Measurements from ENCODE around the gene SLC6A2.
"Not testable (repeated sequence)": the region's sequence is repeated elsewhere in the genome, so short reads cannot be mapped to it uniquely, and the experiment has no call there.

The SLC6A2 gene

GRCh38 chr16:55655897-55656681 lies at the start of gene SLC6A2:
TSS of gene SLC6A2 (plus strand) at chr16:55655988. CDS start at chr16:55656695, 707 bp downstream.
- DNase-seq: no peak

DNA sequence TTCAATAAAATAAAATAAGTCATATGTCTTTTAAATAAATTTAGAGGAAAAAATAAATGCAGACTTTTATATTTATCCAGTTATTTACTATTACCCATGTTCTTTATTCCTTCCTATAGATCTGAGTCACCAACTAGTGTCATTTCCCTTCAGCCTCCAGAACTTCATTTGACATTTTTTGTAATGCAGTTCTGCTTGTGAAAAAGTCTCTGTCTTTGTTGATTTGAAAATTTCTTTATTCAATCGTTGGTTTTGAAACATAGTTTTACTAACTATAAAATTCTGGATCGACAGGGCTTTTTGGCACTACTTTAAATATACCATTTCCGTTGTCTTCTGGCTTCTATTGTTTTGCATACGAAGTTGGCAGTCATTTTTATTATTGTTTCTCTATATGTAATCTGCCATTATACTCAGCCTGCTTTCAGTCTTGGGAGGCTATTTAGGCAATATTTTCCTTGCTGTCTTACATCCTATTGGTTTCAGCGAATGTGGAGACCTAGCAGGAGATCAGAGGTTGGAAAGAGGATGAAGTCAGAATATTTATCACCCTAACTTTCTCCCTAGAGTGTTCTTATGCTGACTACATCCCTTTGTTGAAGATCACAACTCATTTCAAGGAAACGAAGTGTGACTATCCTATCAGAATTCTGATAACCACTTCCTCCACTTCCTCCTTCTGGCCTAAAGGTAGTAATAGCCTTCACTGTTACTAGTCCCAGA lies 42.0 kb upstream of the SLC6A2 start:
- no peak for DNase-seq

- DNase-seq: no peak
These were observed 40.7 kb upstream of the SLC6A2 start for GRCh38 chr16:55615071-55615470.

DNA sequence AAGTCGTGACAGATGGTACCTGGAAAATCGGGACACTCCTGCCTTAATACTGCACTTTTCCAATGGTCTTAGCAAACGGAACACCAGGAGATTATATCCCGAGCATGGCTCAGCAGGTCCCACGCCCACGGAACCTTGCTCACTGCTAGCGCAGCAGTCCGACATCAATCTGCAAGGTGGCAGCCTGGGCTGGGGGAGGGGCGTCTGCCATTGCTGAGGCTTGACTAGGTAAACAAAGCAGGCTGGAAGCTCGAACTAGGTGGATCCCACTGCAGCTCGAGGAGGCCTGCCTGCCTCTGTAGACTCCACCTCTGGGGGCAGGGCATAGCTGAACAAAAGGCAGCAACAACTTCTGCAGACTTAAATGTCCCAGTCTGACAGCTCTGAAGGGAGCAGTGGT lies 40.1 kb upstream of the SLC6A2 start:
- not testable (repeated sequence) for DNase-seq

- DNase-seq: no peak
These were observed 34.0 kb upstream of the SLC6A2 start for GRCh38 chr16:55621771-55622170.

DNA sequence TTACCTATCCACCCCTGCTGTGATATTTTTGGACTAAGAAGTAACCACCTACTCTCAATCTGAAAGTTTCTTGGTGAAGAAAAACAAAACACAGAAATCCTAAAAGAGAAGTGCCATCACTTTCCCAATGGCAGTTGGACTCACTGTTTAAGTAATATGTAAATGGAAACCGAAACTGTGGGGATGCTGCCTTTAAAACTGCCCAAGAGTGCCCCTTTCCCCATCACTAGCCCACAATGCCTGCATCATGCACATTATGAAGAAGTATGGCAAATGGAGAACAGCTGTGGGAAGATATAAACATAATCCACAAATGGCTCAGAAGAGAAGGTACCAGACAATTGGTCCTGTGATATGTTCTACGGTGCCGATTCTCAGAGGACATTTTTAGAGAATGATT lies 33.5 kb upstream of the SLC6A2 start:
- DNase-seq: no peak

DNA sequence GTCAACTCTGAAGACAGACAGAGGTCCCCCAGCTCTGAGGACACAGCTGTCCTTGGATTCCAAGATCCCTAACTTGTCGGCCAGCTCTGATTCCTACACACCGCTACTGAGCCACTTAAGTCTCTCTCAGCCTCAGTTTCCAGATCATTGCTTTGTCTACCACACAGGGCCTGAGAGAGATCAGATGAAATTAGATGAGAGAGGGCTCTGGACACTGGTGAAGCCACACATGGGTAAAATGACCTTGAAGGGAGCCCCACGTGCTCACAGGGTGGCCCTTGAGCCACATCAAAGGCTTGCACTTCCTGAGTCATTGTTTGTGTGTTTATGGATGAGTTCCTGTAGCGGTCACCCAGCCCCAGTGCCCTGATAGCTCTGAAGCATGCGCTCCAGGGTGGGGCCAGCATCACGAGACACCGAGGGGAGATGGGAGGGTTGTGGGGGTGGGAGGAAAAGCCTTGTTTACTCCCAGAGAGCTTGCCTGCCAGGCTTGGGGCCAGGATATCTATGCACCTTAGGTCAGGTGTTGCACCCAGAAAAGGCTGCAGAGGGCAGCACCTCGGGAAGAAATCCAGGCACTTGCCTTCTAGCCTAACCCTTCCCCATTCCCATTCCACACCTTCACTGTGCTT lies 32.7 kb upstream of the SLC6A2 start:
- no peak for DNase-seq

DNA sequence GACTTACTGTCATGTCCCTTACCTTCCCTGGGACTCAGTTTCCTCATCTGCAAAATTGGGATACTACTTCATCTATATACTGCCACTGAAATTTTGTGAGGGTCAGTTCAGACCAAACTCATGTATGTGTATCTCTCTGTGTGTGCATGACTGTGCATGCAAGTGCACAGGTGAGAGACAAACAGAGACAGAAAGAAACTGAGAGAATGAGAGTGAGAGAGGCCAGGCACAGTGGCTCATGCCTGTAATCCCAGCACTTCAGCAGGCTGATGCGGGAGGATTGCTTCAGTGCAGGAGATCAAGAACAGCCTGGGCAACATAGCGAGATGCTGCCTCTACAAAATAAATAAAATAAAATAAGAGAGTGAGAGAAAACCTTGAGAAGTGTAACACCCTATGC lies 32.1 kb upstream of the SLC6A2 start:
- DNase-seq: no peak

DNA sequence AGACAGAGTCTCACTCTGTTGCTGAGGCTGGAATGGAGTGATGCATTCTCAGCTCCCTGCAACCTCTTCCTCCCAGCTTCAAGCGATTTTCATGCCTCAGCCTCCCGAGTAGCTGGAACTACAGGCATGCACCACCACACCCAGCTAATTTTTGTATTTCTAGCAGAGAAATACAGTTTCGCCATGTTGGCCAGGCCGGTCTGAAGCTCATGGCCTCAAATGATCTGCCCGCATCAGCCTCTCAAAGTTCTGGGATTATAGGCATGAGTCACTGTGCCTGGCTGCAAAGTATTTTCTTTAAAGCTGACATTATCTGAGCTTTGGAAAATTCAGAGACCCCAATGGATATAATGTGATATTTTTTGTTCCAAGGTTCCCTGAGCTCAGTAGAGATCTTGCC lies 31.1 kb upstream of the SLC6A2 start:
- DNase-seq: no peak

DNA sequence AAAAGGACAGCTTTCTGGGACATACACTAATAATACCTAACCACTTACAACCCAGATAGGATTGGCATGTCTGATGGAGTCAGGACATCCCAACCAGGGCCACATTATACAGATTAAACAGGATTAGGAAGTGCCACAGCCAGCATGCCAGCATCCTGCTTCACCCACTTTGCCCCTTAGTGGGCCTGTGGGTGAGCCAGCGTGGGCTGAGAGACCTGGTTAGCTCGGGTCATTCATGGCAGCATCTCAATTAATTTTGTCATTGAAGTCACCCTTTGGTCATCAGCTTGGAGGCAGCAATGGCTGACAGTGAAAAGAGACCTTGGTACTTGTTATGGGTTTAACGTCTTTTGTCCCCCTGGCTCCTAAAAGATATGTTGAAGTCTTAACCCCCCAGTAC lies 29.9 kb upstream of the SLC6A2 start:
- DNase-seq: no peak

DNA sequence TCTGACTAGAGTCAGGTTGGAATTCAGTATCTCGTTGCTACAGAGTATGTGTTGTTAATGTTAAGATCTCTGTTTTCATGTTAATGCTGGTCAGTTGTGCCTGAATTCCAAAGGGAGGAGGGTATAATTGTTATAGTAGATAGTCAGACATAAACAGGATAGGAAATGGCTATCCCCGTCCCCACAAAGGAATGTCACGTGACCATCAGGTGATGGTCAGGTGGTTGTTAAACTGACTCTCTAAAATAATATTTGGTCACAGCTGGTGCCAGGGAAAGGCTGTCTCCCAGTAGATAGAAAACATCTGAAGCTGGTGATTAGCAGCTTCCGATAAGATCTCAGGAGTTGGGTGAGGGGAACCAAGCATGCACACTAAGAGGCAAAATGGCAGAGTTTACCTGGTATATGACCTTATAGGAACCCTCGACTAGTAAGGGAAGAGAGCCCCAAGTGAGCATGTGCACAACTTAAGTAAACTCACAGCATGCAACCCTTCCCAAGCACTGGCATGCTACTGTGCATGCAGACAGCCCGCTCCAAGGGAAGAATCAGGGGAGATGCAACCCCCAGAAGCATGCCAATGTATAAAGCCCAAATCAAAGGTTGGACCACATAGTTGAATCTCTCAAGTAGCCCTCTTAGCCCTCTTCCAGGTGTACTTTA lies 27.4 kb upstream of the SLC6A2 start:
- no peak for DNase-seq

- DNase-seq: no peak
These were observed 25.0 kb upstream of the SLC6A2 start for GRCh38 chr16:55630774-55631173.

- no peak for DNase-seq
These were observed 23.5 kb upstream of the SLC6A2 start for GRCh38 chr16:55632259-55632658.

DNA sequence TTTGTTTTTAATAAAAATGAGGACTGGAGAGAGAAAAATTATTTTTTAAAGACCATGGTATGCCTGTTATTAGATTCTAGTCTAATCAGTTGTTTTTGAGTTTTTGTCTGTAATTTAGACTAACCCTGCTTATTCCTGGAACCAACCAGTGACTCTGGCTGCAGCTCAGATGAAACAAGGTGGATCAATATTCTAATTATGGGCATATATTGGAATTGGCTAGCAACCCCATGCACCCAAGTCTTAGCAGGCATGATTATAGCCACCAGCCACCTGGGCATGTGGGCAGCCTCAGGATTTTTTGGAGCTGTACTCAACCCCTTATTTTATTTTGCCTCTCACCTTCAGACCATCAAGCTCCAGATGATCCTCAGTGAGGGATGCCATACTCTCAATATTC lies 21.6 kb upstream of the SLC6A2 start:
- DNase-seq: no peak

GRCh38 chr16:55638256-55638655 lies 17.5 kb upstream of the SLC6A2 start:
- no peak for DNase-seq

GRCh38 chr16:55640701-55641327 lies 15.0 kb upstream of the SLC6A2 start:
- no peak for DNase-seq

DNA sequence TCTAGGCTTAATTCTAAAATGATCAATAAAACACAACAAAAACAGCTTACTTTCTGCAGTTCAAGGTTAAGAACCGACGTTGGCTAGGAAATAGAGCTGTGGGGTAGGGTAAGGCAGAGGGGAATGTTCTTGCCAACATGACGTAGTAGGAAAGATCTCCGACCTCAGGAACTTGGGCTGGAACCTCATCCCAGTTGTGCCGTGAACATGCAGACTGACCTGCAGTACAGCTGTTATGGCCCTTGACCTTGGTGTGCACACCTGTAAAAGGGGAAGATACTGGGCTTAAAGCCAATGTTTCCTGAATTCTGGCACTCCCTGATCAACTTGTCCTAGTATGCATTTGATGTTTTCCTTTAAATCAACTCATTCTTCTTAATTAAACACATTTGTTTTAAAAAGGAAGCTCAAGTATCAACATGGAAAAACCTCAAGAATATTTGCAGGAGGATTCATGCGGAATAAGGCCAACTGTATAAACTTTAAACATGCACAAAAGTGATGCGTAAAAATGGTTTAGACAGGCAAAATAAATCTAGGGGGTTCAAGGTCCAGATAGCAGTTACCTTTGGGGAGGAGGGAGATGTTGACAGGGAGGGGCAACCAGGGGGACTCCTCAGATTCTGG lies 14.2 kb upstream of the SLC6A2 start:
- DNase-seq: no peak

DNA sequence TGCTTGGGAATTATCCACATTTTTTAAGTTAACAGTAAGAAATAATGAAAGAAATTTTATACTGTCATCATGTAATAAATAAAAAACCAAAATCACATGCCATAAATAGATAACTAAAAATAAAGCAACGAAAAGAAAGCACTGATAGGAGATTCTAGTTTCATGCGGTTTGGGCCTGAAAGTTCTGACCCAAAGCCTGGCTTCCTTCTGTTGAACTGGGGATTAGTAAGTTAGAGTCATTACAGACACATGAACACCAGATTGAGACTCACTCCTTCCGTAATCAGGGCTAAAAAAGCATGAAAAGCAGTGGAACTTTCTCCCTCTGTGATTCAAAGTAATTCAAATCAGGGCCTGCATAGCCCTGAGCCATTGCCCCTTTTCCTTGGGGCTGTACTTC lies 13.2 kb upstream of the SLC6A2 start:
- no peak for DNase-seq

DNA sequence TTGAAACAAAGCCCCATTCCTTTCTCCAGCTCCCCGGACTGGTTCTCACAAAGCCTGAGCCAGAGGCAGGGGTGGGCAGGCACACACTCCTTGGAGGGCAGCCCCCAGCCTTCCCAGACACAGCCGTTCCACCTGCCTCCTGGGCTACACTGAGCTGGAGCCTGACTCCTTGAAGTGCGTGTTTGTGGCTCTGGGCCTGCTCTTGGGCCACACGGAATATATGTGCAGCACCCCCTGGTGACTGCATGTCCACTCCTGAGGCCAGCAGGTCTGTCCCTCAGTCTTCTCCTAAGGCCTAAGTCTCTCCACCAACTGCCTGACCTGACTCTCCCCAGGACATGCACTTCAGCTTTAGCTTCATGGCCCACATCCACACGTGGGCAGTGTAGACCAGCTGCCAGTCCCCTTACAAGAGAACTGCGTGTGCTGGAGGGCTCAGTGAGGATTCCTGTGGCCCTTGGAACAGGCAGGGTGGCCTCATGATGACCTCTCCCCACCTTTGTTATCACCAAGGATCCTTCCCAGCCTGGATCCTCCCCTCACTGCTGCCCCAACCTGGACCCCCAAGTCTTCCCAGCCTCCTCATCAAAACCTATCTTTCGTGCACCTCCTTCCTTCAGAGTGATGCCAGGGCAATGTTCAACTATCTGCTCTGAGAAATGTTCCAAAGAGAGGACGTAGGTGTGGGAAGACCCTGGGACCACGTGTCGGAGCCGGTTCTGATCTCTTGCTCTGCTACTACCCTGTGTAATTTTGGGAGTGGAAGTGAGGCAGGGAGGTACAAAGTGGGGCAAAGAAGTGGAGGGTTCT lies 12.4 kb upstream of the SLC6A2 start:
- DNase-seq: no peak

DNA sequence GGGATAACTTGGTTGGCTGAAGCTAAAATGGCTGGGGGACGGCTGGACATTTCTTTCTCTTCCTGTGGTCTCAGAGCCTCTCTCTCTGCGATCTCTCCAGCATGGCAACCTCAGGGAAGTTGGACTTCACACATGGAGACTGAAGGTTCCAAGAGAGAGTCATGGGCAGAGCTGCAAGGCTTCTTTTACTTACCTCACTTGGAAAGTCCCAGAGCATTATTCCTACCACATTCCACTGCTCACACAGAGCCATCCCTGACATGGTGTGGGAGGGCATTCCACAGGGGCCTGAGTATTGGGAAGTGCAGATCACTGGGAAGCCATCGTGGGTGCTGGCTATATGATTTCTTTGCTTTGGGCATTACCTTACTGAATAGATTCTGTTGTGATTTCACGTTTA lies 9.8 kb upstream of the SLC6A2 start:
- DNase-seq: no peak

DNA sequence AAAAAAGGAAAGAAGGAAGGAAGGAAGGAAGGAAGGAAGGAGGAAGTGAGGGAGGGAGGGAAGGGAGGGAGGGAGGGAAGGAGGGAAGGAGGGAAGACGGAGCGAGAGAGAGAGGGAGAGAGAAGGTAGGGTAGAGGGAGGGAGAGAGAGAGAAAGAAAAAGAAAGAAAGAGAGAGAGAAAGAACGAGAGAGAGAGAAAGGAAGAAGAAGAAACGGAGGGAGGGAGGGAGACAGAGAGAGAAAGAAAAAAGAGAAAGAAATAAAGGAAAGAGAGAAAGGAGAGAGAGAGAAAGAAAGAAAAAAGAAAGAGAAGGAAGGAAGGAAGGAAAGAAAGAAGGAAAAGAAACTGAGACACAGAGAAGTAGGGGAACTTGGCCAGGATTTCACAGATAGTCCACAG lies 8.4 kb upstream of the SLC6A2 start:
- DNase-seq: no peak

DNA sequence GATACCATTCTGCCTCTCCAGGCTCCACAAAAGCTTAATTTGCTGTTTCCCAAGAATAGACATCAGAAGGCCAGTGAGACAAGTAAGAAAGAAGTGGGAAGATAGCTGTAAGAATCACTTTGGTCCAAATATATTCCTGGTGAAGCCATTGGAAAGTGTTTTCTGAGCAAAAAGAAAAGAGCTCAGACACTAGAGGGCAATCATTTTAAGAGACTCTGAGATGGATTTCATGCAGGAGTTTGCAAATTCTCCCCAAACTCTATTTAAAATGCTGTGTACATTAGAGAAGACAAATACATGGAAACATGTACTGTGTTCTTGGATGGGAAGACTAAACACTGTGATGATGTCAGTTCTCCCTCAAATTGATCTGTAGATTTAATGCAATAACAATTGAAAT lies 8.0 kb upstream of the SLC6A2 start:
- DNase-seq: no peak

Measured in NCI-H2081 treated with DMSO at 0.1 percent for 48 hours (cell line).